ENCODE results near the gene RGS10.

DNA sequence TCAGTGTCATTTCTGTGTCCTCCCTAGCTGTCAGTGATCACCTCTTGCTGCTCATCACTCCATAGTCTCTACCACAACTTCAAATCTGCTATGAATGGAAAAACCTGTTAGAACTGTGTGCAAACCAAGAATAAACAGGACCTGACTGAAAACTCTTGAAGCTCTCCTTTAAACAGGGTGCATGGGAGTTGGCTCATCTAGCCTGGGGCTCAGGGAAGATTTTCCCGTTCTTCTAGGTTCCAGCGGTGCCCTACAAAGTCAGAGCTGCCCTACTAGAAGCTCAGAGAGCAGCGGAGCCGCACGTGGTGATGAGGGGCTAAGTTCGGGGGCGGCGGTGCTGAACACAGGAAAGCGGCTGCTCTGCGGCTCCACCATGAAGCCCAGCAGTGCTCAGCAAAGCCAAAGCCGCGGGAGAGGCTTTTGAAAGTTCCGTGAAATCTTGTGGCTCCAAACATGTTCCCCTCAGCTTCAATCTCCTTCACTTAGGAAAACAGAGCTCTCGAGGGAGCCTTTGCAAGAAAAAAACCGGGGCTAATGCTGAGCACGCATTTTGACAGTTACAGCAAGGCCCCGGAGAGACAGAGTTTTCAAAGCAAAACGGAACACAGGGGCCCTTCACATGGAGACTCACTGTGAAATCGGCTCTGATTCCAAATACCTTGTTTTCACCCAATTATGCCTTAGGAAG is 30.5 kb downstream of the RGS10 start:
- TF ChIP-seq, protein P1, sequence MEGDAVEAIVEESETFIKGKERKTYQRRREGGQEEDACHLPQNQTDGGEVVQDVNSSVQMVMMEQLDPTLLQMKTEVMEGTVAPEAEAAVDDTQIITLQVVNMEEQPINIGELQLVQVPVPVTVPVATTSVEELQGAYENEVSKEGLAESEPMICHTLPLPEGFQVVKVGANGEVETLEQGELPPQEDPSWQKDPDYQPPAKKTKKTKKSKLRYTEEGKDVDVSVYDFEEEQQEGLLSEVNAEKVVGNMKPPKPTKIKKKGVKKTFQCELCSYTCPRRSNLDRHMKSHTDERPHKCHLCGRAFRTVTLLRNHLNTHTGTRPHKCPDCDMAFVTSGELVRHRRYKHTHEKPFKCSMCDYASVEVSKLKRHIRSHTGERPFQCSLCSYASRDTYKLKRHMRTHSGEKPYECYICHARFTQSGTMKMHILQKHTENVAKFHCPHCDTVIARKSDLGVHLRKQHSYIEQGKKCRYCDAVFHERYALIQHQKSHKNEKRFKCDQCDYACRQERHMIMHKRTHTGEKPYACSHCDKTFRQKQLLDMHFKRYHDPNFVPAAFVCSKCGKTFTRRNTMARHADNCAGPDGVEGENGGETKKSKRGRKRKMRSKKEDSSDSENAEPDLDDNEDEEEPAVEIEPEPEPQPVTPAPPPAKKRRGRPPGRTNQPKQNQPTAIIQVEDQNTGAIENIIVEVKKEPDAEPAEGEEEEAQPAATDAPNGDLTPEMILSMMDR (conservative IDR thresholded peaks at IDR 0.05; ENCODE audit: low read depth in 2 of 2): no peak
- TF ChIP-seq, protein P2, sequence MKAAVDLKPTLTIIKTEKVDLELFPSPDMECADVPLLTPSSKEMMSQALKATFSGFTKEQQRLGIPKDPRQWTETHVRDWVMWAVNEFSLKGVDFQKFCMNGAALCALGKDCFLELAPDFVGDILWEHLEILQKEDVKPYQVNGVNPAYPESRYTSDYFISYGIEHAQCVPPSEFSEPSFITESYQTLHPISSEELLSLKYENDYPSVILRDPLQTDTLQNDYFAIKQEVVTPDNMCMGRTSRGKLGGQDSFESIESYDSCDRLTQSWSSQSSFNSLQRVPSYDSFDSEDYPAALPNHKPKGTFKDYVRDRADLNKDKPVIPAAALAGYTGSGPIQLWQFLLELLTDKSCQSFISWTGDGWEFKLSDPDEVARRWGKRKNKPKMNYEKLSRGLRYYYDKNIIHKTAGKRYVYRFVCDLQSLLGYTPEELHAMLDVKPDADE (IDR thresholded peaks at IDR 0.05): no peak
- no peak for TF ChIP-seq POLR2AphosphoS5 (IDR thresholded peaks at IDR 0.05; ENCODE audit: low read depth)
